Right lobe of liver (tissue), 4 donors: ENCODE data around the gene GATD1.

Experiments
- CTCF ChIP-seq, 4 donors: fragments of 200-600 bp in 3 of 4; fragments of 450-650 bp in 1 of 4; IDR thresholded peaks; one replicate each; pipeline versions ENCODE4 v1.5.1 to v1.8.0; 2016 to 2022; ENCODE audit warnings: antibody characterized with exemption in 4 of 4, mild to moderate bottlenecking in 2 of 4
- POLR2A ChIP-seq: fragments of 450-650 bp; IDR thresholded peaks from one replicate; pipeline ENCODE4 v1.6.1; 2017; ENCODE audit warnings: antibody characterized with exemption, mild to moderate bottlenecking
- donor health status: DM: no; HTN: no; CAD: no.
- donor health status: DM: no; HTN: no; CAD: no.
- donor health status: DM: no; HTN: yes; CAD: no.

GRCh38 chr11:777288-778255 lies at the start of gene GATD1:
- no peak for TF ChIP-seq CTCF (IDR thresholded peaks at IDR 0.05)
- peak; percentile 84 for TF ChIP-seq POLR2A
